BE2C (cell line): Measurements from ENCODE around the gene PNMA6E.

Experiments
- DNase-seq: peaks from one replicate; pipeline ENCODE4 v3.0.0-alpha.2; 2020
- H3K27me3 ChIP-seq: fragments of 250-450 bp; sonication (Bioruptor Pico); 2 replicates; pipeline ENCODE4 v1.5.1; 2020; ENCODE audit warnings: mild to moderate bottlenecking
- H3K36me3 ChIP-seq: fragments of 250-450 bp; sonication (Bioruptor Pico); 2 replicates; pipeline ENCODE4 v1.5.1; 2020; ENCODE audit warnings: mild to moderate bottlenecking
- H3K4me1 ChIP-seq: fragments of 250-450 bp; sonication (Bioruptor Pico); 2 replicates; pipeline ENCODE4 v1.5.1; 2020
- H3K4me3 ChIP-seq: 2 replicates; pipeline ENCODE4 v1.5.1; 2011; ENCODE audit warnings: low read depth, low read length
- H3K9me3 ChIP-seq: fragments of 250-450 bp; sonication (Bioruptor Pico); 2 replicates; pipeline ENCODE4 v1.5.1; 2020
- TF ChIP-seq, protein P1 (sequence below): IDR thresholded peaks from 2 replicates; pipeline ENCODE4 v1.5.1; 2012; ENCODE audit warnings: mild to moderate bottlenecking, low read depth, low read length

Gene PNMA6E

DNA sequence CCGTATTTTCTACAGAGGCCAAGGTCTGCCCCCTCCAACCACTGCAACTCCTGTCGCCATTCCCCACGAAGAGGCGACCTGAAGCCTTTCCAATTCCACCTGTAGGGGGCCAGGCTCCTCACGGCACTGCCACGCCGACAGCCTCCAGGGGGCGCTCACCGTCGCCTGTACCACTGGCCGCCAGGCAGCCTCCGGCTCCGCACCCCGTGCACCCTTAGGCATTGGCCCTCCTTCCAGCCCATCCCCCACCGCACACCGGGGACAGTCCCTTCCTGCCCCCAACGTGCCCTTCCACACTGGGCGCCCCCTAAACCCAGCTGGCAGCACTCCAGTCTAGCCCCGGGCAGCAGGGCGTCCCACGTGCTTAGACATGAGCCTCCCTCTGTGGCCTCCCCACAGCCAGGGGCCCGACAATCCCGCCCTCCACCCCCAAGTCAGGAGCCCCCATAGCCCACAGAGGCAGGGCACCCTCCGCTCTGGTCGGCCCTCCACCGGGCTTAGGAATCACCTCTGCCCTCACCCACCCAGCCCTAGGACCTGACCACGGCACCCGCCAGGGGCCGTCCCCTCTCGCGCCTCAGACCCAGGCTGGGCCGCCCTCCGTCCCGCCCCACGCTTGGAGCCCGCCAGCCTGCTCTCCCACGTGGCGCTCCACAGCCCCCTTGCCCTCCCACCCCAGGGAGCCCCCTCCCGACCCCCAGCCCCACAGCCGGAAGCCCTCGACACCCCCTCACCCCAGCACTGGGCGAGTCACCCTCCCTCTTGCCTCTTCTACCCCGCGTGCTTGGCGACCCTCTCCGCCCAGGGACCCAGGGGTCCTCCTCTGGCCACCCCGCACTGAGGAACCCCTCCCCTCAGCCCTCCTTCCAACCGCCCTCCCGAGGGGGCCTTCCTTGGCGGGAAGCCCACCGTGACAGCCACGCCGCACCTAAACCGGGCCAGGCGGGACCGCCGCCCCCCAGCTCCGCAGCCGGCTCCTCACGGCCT is 711 bp downstream of the PNMA6E start:
- TF ChIP-seq, protein P1, sequence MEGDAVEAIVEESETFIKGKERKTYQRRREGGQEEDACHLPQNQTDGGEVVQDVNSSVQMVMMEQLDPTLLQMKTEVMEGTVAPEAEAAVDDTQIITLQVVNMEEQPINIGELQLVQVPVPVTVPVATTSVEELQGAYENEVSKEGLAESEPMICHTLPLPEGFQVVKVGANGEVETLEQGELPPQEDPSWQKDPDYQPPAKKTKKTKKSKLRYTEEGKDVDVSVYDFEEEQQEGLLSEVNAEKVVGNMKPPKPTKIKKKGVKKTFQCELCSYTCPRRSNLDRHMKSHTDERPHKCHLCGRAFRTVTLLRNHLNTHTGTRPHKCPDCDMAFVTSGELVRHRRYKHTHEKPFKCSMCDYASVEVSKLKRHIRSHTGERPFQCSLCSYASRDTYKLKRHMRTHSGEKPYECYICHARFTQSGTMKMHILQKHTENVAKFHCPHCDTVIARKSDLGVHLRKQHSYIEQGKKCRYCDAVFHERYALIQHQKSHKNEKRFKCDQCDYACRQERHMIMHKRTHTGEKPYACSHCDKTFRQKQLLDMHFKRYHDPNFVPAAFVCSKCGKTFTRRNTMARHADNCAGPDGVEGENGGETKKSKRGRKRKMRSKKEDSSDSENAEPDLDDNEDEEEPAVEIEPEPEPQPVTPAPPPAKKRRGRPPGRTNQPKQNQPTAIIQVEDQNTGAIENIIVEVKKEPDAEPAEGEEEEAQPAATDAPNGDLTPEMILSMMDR, result peak; percentile 95
- H3K27me3 ChIP-seq, result no peaks in the 10 kb centered on the region; the same call in 1 of the 2 replicates
- peak; percentile 72 for DNase-seq
- no peaks in the 10 kb centered on the region for H3K9me3 ChIP-seq
- no peak overlapping the region for H3K4me3 ChIP-seq
- no peaks in the 10 kb centered on the region for H3K4me1 ChIP-seq
- no peaks in the 10 kb centered on the region for H3K36me3 ChIP-seq

DNA sequence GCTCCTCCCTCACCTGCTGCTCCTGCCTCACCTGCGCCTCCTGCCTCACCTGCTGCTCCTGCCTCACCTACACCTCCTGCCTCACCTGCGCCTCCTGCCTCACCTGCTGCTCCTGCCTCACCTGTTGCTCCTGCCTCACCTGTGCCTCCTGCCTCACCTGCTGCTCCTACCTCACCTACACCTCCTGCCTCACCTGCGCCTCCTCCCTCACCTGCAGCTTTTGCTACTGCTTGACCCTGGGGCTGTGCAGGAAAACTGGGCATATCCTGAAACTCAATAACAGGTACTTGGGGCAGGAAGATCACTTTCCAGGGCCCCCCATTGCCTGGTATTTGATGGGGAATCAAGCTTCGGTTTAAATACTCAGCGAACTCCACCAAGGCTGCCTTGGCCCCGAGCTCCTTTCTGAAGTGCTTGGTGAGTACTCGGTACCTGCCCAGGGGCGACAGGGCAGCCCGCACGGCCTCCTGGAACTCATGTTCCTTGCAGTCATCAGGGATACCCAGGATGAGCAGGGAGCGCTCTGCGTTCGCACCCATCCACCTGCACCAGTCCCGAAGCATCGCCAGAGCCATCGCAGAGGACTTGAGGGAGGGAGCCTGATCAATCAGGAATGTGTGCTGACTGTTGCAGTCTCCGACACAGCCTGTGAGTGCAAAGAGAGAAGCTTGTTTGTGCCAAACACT is 2.7 kb downstream of the PNMA6E start:
- TF ChIP-seq, protein P1, result no peak
- DNase-seq, result no peak
- no peaks in the 10 kb centered on the region for H3K9me3 ChIP-seq

DNA sequence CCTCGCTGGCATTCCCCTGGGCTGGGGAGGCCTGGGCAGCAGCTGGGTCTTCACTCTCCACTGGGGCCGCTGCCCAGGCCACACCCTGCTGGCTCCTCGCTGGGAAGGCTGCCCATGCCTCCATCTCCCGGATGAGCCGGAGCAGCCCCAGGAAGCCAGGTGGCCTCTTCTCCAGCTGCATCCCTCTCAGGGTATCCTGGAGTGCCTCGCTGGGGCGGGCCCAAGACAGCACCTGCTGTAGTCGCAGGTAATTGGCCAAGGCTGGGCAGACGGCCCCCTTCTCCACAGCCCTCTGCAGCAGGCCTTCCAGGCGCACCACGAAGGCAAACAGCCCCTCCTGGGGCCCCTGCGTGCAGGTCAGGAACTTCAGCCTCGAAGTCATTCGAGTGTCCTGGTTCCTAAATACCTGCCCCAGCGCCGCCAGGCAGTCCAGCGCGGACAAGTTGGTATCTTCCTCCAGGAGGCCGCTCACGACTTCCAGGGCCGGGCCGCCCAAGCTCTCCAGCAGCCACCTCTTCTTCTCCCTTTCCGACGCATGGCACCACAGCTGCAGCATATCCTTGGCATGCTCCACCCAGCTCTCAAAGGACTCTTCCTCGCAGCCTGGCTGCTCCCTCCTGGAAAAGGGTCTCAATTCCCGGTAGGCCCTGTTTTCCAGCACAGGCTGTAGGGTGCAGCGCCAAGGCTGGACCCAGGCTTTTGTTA is 3.7 kb downstream of the PNMA6E start:
- Histone ChIP-seq H3K4me3 (no peak overlapping the region), H3K36me3 (no peaks in the 10 kb centered on the region), H3K9me3 (no peaks in the 10 kb centered on the region), H3K4me1 (no peaks in the 10 kb centered on the region), H3K27me3 (no peaks in the 10 kb centered on the region)
- no peak for DNase-seq
- TF ChIP-seq, protein P1, result no peak

More for the DNA sequence above, 2.7 kb downstream of the PNMA6E start:
- H3K36me3 ChIP-seq, result no peaks in the 10 kb centered on the region
- H3K27me3 ChIP-seq, result no peaks in the 10 kb centered on the region
- H3K4me1 ChIP-seq, result no peaks in the 10 kb centered on the region
- no peak overlapping the region for H3K4me3 ChIP-seq

DNA sequence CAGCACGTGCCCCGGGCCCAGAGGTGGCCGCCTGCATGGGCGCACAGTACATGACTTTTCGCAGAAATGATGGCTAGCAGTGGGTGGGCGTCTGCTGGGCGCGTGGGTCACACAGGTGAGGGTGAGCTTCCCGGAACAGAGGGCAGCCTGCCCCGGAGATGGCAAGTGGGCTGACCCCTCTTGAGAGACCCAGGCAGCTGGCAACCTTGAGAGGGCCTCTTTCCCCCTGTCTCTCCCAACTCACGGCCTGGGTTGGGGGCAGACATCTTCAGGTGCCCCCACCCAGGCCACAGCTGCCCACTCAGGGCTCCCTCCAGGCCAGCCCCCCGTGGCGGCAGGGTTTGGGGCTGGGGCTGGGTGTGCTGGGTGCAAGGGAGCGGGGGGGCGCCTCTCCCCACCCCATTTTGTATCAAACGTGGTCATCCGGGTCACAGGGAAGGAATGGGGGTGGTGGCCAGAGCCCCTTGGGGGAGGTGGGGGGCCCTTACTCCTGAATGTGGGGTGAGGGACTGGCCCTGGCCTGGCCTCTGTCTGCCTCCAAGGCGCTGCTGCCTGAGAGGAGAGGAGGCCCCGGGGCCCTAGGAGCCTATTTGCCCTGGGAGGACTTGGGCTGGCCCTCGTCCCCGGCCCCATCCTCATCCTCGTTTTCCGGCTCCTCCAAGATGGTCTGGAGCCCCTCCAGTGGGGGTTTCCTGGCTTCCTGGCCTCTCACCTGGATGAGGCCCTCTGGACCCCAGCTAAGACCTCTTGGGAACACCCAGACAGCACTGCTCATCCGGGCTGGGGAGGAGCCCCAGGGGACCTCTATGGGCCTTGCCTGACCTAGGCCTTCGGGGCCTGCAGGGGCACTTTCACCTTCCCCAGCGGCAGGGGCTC is 4.6 kb downstream of the PNMA6E start:
- Histone ChIP-seq H3K36me3 (no peaks in the 10 kb centered on the region), H3K27me3 (no peaks in the 10 kb centered on the region), H3K4me3 (no peak overlapping the region), H3K4me1 (no peaks in the 10 kb centered on the region), H3K9me3 (no peaks in the 10 kb centered on the region)
- no peak for DNase-seq
- TF ChIP-seq, protein P1, result no peak

DNA sequence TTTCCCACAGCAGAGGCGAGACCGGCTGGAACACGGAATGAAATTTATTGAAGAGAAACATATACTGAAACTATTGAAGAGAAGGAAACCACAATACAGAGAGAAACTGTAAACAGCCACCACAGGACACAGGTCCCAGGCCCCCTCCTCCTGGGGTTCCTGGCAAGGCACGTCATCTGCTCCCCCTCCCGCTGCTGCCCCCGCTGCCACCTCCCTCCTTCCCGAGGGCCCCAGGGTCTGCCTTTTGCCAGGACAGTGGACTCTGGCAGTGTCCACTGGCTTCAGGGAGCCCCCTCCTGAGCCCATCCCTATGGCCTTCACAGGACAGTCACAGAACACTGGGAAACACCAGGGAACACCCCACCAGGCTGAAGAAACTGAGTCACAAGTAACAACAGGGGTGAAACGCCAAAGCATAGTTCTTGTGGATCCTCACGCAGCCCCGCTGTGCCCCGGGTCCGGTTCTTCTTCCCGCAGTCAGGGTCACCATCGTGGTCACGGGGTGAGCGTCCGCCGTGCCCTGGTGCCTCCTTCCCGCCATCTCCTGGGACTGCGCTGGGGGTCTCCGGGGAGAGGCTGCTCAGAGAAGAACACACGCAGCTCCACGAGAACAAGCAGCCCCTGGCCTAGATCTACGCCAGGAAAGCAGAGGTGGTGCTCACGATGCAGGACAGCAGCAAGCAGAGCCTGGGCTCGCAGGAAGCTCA is 5.4 kb downstream of the PNMA6E start:
- no peaks in the 10 kb centered on the region for H3K27me3 ChIP-seq
- no peak for DNase-seq
- TF ChIP-seq, protein P1, result no peak

More for the DNA sequence above, 5.4 kb downstream of the PNMA6E start:
- no peak overlapping the region for H3K4me3 ChIP-seq
- no peaks in the 10 kb centered on the region for H3K4me1 ChIP-seq
- H3K36me3 ChIP-seq, result no peaks in the 10 kb centered on the region
- no peaks in the 10 kb centered on the region for H3K9me3 ChIP-seq
